Calu3 (cell line): ENCODE measurements around the gene KCNN4. TPM values are rescaled to one million over a fixed set of nuclear protein-coding genes. Genes with fewer than 3 reads are reported as not detected.
"Not testable (repeated sequence)": the region's sequence is repeated elsewhere in the genome, so short reads cannot be mapped to it uniquely, and the experiment has no call there.

Source experiments
- BruUV-seq: library from RNA; stranded (reverse); fragments of 400-500 nt; replicated peaks from 2 replicates; lab custom pipeline; 2021; lab: Mats Ljungman, UMichigan
- CTCF ChIA-PET: fragments of 300-600 bp; sonication (Branson Sonifier 250); formaldehyde crosslinking; loops from one replicate; lab custom pipeline; 2022; ENCODE audit warnings: antibody characterized with exemption; lab: Charles Lee
- DNase-seq: peaks from one replicate; pipeline ENCODE4 v3.0.0; 2022
- H3K27ac Mint-ChIP-seq: one replicate; pipeline ENCODE4 v1.8.0; 2022; ENCODE audit warnings: mixed read lengths; ENCODE audit not compliant: unreplicated experiment
- H3K27me3 Mint-ChIP-seq: one replicate; pipeline ENCODE4 v1.8.0; 2022; ENCODE audit warnings: mixed read lengths; ENCODE audit not compliant: unreplicated experiment
- H3K36me3 Mint-ChIP-seq: one replicate; pipeline ENCODE4 v1.8.0; 2022; ENCODE audit warnings: mild to moderate bottlenecking, moderate library complexity, mixed read lengths; ENCODE audit not compliant: insufficient read depth, unreplicated experiment
- H3K4me1 Mint-ChIP-seq: one replicate; pipeline ENCODE4 v1.8.0; 2022; ENCODE audit warnings: mild to moderate bottlenecking, low read depth, mixed read lengths; ENCODE audit not compliant: unreplicated experiment
- H3K4me3 Mint-ChIP-seq: one replicate; pipeline ENCODE4 v1.8.0; 2022; ENCODE audit warnings: mild to moderate bottlenecking, low read depth, moderate library complexity, mixed read lengths; ENCODE audit not compliant: unreplicated experiment
- H3K9me3 Mint-ChIP-seq: one replicate; pipeline ENCODE4 v1.8.0; 2022; ENCODE audit warnings: low read depth, mixed read lengths; ENCODE audit not compliant: unreplicated experiment
- intact Hi-C: fragments of 100-400 bp; cut with micrococcal nuclease; formaldehyde crosslinking; loops from one replicate; pipeline ENCODE4 v1.10.0; 2022; ENCODE audit not compliant: unreplicated experiment
- total RNA-seq: library from RNA; stranded (reverse); gene quantifications from 2 replicates; pipeline ENCODE4 v1.2.3, GENCODE V29; 2022
- TF ChIP-seq, protein P1 (sequence below): fragments of 200-600 bp; IDR thresholded peaks from one replicate; pipeline ENCODE4 v1.8.0; 2022; ENCODE audit warnings: antibody characterized with exemption; ENCODE audit not compliant: unreplicated experiment

KCNN4 gene
- total RNA-seq, 1 experiment from 2014 or later: 152 TPM

DNA sequence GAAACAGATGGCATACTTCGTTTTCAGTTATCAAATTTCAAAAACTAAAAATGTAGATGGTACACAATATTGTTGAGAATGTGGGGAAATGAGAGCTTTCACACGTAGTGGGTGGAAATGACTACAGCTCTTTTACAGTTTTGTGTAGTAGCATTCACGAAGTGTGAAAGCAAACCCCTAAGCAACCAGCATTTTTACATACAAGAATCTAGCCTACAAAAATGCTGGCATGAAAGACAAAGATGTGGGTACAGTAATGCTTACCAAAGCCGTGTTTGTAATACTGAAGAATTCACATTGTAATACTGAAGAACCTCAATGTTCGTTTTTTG lies 40.1 kb upstream of the KCNN4 start:
- Mint-ChIP-seq H3K27ac (peak overlapping the region; percentile 27), H3K4me1 (peaks cover 13% of the 10 kb centered on the region), H3K36me3 (peaks cover 11% of the 10 kb centered on the region), H3K9me3 (peaks cover 19% of the 10 kb centered on the region), H3K4me3 (peak overlapping the region; percentile 86), H3K27me3 (no peaks in the 10 kb centered on the region)
- CTCF ChIA-PET: interaction anchor here (0.7 kb wide), 1 partner anchor 152 kb away, joined by 3 read pairs; no protein-coding TSS in a partner anchor
- intact Hi-C loops: loop anchor here (10.0 kb wide), 1 partner anchor 114 kb away; the partner anchor contains the start of gene ZNF45
- DNase-seq: no peak
- TF ChIP-seq, protein P1, sequence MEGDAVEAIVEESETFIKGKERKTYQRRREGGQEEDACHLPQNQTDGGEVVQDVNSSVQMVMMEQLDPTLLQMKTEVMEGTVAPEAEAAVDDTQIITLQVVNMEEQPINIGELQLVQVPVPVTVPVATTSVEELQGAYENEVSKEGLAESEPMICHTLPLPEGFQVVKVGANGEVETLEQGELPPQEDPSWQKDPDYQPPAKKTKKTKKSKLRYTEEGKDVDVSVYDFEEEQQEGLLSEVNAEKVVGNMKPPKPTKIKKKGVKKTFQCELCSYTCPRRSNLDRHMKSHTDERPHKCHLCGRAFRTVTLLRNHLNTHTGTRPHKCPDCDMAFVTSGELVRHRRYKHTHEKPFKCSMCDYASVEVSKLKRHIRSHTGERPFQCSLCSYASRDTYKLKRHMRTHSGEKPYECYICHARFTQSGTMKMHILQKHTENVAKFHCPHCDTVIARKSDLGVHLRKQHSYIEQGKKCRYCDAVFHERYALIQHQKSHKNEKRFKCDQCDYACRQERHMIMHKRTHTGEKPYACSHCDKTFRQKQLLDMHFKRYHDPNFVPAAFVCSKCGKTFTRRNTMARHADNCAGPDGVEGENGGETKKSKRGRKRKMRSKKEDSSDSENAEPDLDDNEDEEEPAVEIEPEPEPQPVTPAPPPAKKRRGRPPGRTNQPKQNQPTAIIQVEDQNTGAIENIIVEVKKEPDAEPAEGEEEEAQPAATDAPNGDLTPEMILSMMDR: no peak
- no TSS peak for BruUV-seq

DNA sequence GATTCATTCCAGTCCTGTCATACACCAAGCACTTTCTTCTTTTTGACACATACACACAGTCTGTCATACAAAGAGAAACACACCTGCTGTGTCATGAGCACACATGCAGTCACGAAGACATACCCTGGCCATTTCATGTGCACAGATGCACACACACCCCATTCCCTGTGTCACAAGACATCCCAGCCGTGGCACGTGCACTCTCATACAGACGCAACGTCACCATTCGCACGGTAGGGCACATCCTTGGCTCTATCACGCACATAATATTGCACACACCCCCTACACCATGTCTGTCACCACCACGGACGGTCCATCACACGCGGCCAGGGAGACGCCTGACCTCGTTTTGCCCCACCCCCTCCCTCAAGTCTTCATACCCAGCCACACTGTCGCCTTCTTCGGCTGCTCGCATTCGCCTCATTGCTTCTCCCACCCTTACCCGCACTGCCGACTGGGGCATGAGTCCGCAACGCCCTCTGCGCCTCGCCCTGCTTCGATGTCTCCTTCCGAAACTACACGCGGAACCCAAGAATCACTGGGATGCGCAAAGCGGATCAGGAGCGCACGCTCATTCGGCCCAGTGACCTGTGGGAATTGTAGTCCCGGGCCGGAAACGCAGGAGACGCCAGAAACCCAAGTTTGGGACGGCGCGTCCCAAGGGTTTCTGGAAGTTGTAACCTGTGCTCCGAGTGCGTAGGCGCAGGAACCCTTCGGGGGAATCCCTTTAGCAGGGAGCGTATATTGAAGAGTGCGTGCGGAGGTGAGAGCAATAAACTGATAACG lies 39.5 kb upstream of the KCNN4 start:
- Mint-ChIP-seq H3K36me3 (peaks cover 11% of the 10 kb centered on the region), H3K9me3 (peaks cover 17% of the 10 kb centered on the region), H3K4me3 (peak overlapping the region; percentile 86), H3K27me3 (no peaks in the 10 kb centered on the region), H3K4me1 (peaks cover 13% of the 10 kb centered on the region), H3K27ac (peak overlapping the region; percentile 27)
- TF ChIP-seq, protein P1: no peak
- TSS peak; percentile 65 for BruUV-seq
- CTCF ChIA-PET: interaction anchor here (0.7 kb wide), 1 partner anchor 151 kb away, joined by 3 read pairs; no protein-coding TSS in a partner anchor
- intact Hi-C loops: loop anchor here (10.0 kb wide), 1 partner anchor 115 kb away; the partner anchor contains the start of gene ZNF45
- DNase-seq: peak; percentile 73

DNA sequence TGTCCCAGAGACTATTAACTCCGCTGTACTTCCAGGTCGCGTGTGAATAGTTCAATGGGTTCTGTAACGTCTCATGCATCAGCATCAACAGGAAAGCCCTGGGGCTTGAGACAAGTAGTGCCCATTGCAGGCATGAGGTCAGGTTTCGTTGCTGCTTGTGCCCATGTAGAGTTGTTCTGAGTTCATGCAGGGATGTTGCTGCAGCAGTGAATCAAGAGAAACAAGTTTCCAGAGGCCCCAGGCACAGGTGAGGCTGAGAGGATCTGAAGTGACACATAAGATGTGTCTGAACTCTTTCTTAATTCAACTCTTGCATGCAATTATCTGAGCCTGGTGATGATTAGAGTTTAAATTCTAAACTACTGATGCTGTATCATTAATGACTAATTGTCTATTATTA lies 37.7 kb upstream of the KCNN4 start:
- no peak overlapping the region for H3K27ac Mint-ChIP-seq
- intact Hi-C loops: no loop called here
- H3K4me1 Mint-ChIP-seq: peaks cover 13% of the 10 kb centered on the region
- CTCF ChIA-PET: no interaction called here
- no peak overlapping the region for H3K4me3 Mint-ChIP-seq
- H3K27me3 Mint-ChIP-seq: no peaks in the 10 kb centered on the region
- H3K9me3 Mint-ChIP-seq: peaks cover 13% of the 10 kb centered on the region
- H3K36me3 Mint-ChIP-seq: peaks cover 11% of the 10 kb centered on the region
- no peak for DNase-seq
- TF ChIP-seq, protein P1: no peak
- no TSS peak for BruUV-seq

DNA sequence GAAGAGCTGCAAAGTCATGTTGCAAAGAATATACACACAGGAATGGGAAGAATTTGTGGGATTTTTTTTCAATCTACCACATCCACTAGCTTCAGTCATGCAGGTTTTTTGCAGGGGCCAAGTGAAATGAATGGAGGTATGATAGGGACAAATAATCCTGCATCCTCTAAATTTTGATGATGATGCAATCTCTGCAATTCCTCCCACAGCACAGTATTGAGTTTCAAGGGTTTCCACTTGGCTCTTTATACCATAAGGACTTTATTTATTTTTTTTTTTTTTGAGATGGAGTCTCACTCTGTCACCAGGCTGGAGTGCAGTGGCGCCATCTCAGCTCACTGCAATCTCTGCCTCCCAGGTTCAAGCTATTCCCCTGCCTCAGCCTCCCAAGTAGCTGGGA lies 36.7 kb upstream of the KCNN4 start:
- CTCF ChIA-PET, DNase-seq, H3K27ac Mint-ChIP-seq, intact Hi-C loops, H3K27me3 Mint-ChIP-seq, H3K4me3 Mint-ChIP-seq, BruUV-seq: not testable (repeated sequence)
- H3K4me1 Mint-ChIP-seq: peaks cover 13% of the 10 kb centered on the region
- peaks cover 16% of the 10 kb centered on the region for H3K9me3 Mint-ChIP-seq
- H3K36me3 Mint-ChIP-seq: peaks cover 11% of the 10 kb centered on the region
